ENCODE measurements around the gene JAG1. TPM values are rescaled to one million over a fixed set of nuclear protein-coding genes. Genes with fewer than 3 reads are reported as not detected.

JAG1 gene
- total RNA-seq, 1 donor from 2014 or later = 60.5 TPM

- H3K4me3 ChIP-seq (ENCODE audit: low read length in 3 of 3) = no peak overlapping the region
- H3K36me3 ChIP-seq (ENCODE audit: control insufficient read depth in 3 of 3, insufficient read depth in 3 of 3, low read length in 3 of 3) = peaks cover 55 to 71% (median 56%) of the 10 kb centered on the region in 3 donors
- H3K9me3 ChIP-seq (ENCODE audit: control insufficient read depth in 3 of 3, low read length in 3 of 3) = no peaks in the 10 kb centered on the region
- H3K4me1 ChIP-seq (ENCODE audit: control insufficient read depth in 3 of 3, insufficient read depth in 3 of 3, low read length in 3 of 3) = peaks cover 20 to 30% (median 30%) of the 10 kb centered on the region in 3 donors
- no peaks in the 10 kb centered on the region for H3K27me3 ChIP-seq (ENCODE audit: control insufficient read depth in 3 of 3, insufficient read depth in 3 of 3, low read length in 3 of 3)
- H3K27ac ChIP-seq (ENCODE audit: low read depth, low read length) = no peak overlapping the region
- no peak overlapping the region for H3K9ac ChIP-seq (ENCODE audit: low read depth in 1 of 3, low read length in 3 of 3)
Observed at GRCh38 chr20:10641467-10641866, 32.3 kb downstream of the JAG1 start.

- Histone ChIP-seq H3K9ac (ENCODE audit: low read depth in 1 of 3, low read length in 3 of 3) (no peak overlapping the region), H3K9me3 (ENCODE audit: control insufficient read depth in 3 of 3, low read length in 3 of 3) (no peaks in the 10 kb centered on the region), H3K27me3 (ENCODE audit: control insufficient read depth in 3 of 3, insufficient read depth in 3 of 3, low read length in 3 of 3) (no peaks in the 10 kb centered on the region), H3K27ac (ENCODE audit: low read depth, low read length) (peak overlapping the region; percentile 61), H3K36me3 (ENCODE audit: control insufficient read depth in 3 of 3, insufficient read depth in 3 of 3, low read length in 3 of 3) (peaks cover 50 to 67% (median 51%) of the 10 kb centered on the region in 3 donors), H3K4me1 (ENCODE audit: control insufficient read depth in 3 of 3, insufficient read depth in 3 of 3, low read length in 3 of 3) (peaks cover 23 to 35% (median 34%) of the 10 kb centered on the region in 3 donors), H3K4me3 (ENCODE audit: low read length in 3 of 3) (no peak overlapping the region)
Observed at GRCh38 chr20:10640897-10641296, 32.9 kb downstream of the JAG1 start.

- Histone ChIP-seq H3K4me1 (ENCODE audit: control insufficient read depth in 3 of 3, insufficient read depth in 3 of 3, low read length in 3 of 3) (peaks cover 26 to 35% (median 34%) of the 10 kb centered on the region in 3 donors), H3K36me3 (ENCODE audit: control insufficient read depth in 3 of 3, insufficient read depth in 3 of 3, low read length in 3 of 3) (peaks cover 41 to 59% (median 42%) of the 10 kb centered on the region in 3 donors)
Observed at GRCh38 chr20:10639737-10640556, 33.9 kb downstream of the JAG1 start.

GRCh38 chr20:10639077-10639736, 34.6 kb downstream of the JAG1 start:
- no peak overlapping the region for H3K9ac ChIP-seq (ENCODE audit: low read depth in 1 of 3, low read length in 3 of 3)
- H3K27ac ChIP-seq (ENCODE audit: low read depth, low read length) = peak overlapping the region; percentile 61
- peaks cover 33 to 51% (median 36%) of the 10 kb centered on the region in 3 donors for H3K36me3 ChIP-seq (ENCODE audit: control insufficient read depth in 3 of 3, insufficient read depth in 3 of 3, low read length in 3 of 3)
- peaks cover 30 to 34% (median 34%) of the 10 kb centered on the region in 3 donors for H3K4me1 ChIP-seq (ENCODE audit: control insufficient read depth in 3 of 3, insufficient read depth in 3 of 3, low read length in 3 of 3)
- H3K9me3 ChIP-seq (ENCODE audit: control insufficient read depth in 3 of 3, low read length in 3 of 3) = no peaks in the 10 kb centered on the region
- no peak overlapping the region for H3K4me3 ChIP-seq (ENCODE audit: low read length in 3 of 3)
- no peaks in the 10 kb centered on the region for H3K27me3 ChIP-seq (ENCODE audit: control insufficient read depth in 3 of 3, insufficient read depth in 3 of 3, low read length in 3 of 3)

More at GRCh38 chr20:10639737-10640556, 33.9 kb downstream of the JAG1 start:
- no peak overlapping the region for H3K4me3 ChIP-seq (ENCODE audit: low read length in 3 of 3)
- H3K27ac ChIP-seq (ENCODE audit: low read depth, low read length) = peak overlapping the region; percentile 61
- no peaks in the 10 kb centered on the region for H3K9me3 ChIP-seq (ENCODE audit: control insufficient read depth in 3 of 3, low read length in 3 of 3)
- H3K27me3 ChIP-seq (ENCODE audit: control insufficient read depth in 3 of 3, insufficient read depth in 3 of 3, low read length in 3 of 3) = no peaks in the 10 kb centered on the region
- H3K9ac ChIP-seq (ENCODE audit: low read depth in 1 of 3, low read length in 3 of 3) = no peak overlapping the region

- Histone ChIP-seq H3K27me3 (ENCODE audit: control insufficient read depth in 3 of 3, insufficient read depth in 3 of 3, low read length in 3 of 3) (no peaks in the 10 kb centered on the region), H3K27ac (ENCODE audit: low read depth, low read length) (peak overlapping the region; percentile 69), H3K9ac (ENCODE audit: low read depth in 1 of 3, low read length in 3 of 3) (no peak overlapping the region), H3K4me3 (ENCODE audit: low read length in 3 of 3) (no peak overlapping the region), H3K4me1 (ENCODE audit: control insufficient read depth in 3 of 3, insufficient read depth in 3 of 3, low read length in 3 of 3) (peaks cover 27 to 42% (median 41%) of the 10 kb centered on the region in 3 donors), H3K9me3 (ENCODE audit: control insufficient read depth in 3 of 3, low read length in 3 of 3) (no peaks in the 10 kb centered on the region), H3K36me3 (ENCODE audit: control insufficient read depth in 3 of 3, insufficient read depth in 3 of 3, low read length in 3 of 3) (peaks cover 27 to 36% (median 28%) of the 10 kb centered on the region in 3 donors)
Observed at GRCh38 chr20:10637563-10637962, 36.2 kb downstream of the JAG1 start.

DNA sequence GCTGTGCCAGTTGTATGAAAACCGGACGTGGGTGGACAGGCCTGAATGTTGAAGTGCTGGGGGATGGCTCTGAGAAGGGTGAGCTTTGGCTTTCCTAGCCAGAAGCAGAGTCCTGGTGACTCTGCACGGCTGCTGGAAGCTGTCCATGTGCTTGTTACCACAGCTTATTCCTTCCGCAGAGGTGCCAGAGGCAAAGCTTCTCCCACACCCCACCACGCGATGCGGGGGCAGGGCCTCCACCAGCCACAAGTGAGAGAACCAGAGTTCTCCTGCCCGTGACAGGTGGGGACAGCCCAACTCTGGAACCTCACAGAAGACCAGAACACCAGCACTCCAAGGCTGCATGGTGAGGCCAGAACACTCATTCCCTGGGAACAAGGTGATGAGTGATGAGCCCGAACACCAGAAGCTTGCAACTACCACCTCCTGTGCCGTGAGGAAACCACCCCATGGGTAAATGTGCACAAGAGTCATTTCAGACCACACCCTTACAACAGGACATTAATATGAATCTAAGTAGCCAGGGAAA, 36.7 kb downstream of the JAG1 start:
- peaks cover 22 to 32% (median 24%) of the 10 kb centered on the region in 3 donors for H3K36me3 ChIP-seq (ENCODE audit: control insufficient read depth in 3 of 3, insufficient read depth in 3 of 3, low read length in 3 of 3)
- peak overlapping the region in 1 of 3 donors; percentile 26 for H3K9ac ChIP-seq (ENCODE audit: low read depth in 1 of 3, low read length in 3 of 3)
- peaks cover 27 to 42% (median 41%) of the 10 kb centered on the region in 3 donors for H3K4me1 ChIP-seq (ENCODE audit: control insufficient read depth in 3 of 3, insufficient read depth in 3 of 3, low read length in 3 of 3)
- H3K4me3 ChIP-seq (ENCODE audit: low read length in 3 of 3) = no peak overlapping the region
- H3K9me3 ChIP-seq (ENCODE audit: control insufficient read depth in 3 of 3, low read length in 3 of 3) = no peaks in the 10 kb centered on the region
- H3K27ac ChIP-seq (ENCODE audit: low read depth, low read length) = peak overlapping the region; percentile 69
- H3K27me3 ChIP-seq (ENCODE audit: control insufficient read depth in 3 of 3, insufficient read depth in 3 of 3, low read length in 3 of 3) = no peaks in the 10 kb centered on the region

- H3K9me3 ChIP-seq (ENCODE audit: control insufficient read depth in 3 of 3, low read length in 3 of 3) = no peaks in the 10 kb centered on the region
- peaks cover 15 to 24% (median 16%) of the 10 kb centered on the region in 3 donors for H3K36me3 ChIP-seq (ENCODE audit: control insufficient read depth in 3 of 3, insufficient read depth in 3 of 3, low read length in 3 of 3)
- H3K4me1 ChIP-seq (ENCODE audit: control insufficient read depth in 3 of 3, insufficient read depth in 3 of 3, low read length in 3 of 3) = peaks cover 27 to 41% (median 38%) of the 10 kb centered on the region in 3 donors
- H3K27me3 ChIP-seq (ENCODE audit: control insufficient read depth in 3 of 3, insufficient read depth in 3 of 3, low read length in 3 of 3) = no peaks in the 10 kb centered on the region
- H3K27ac ChIP-seq (ENCODE audit: low read depth, low read length) = peak overlapping the region; percentile 69
- H3K9ac ChIP-seq (ENCODE audit: low read depth in 1 of 3, low read length in 3 of 3) = no peak overlapping the region
- H3K4me3 ChIP-seq (ENCODE audit: low read length in 3 of 3) = peak overlapping the region in 1 of 3 donors; percentile 37
Observed at GRCh38 chr20:10636326-10636818, 37.4 kb downstream of the JAG1 start.

GRCh38 chr20:10635476-10636208, 38.2 kb downstream of the JAG1 start:
- peaks cover 28 to 41% (median 38%) of the 10 kb centered on the region in 3 donors for H3K4me1 ChIP-seq (ENCODE audit: control insufficient read depth in 3 of 3, insufficient read depth in 3 of 3, low read length in 3 of 3)
- H3K27me3 ChIP-seq (ENCODE audit: control insufficient read depth in 3 of 3, insufficient read depth in 3 of 3, low read length in 3 of 3) = no peaks in the 10 kb centered on the region
- peaks cover 10 to 17% (median 11%) of the 10 kb centered on the region in 3 donors for H3K36me3 ChIP-seq (ENCODE audit: control insufficient read depth in 3 of 3, insufficient read depth in 3 of 3, low read length in 3 of 3)
- no peak overlapping the region for H3K4me3 ChIP-seq (ENCODE audit: low read length in 3 of 3)
- H3K9me3 ChIP-seq (ENCODE audit: control insufficient read depth in 3 of 3, low read length in 3 of 3) = no peaks in the 10 kb centered on the region
- H3K9ac ChIP-seq (ENCODE audit: low read depth in 1 of 3, low read length in 3 of 3) = no peak overlapping the region
- H3K27ac ChIP-seq (ENCODE audit: low read depth, low read length) = peak overlapping the region; percentile 69

DNA sequence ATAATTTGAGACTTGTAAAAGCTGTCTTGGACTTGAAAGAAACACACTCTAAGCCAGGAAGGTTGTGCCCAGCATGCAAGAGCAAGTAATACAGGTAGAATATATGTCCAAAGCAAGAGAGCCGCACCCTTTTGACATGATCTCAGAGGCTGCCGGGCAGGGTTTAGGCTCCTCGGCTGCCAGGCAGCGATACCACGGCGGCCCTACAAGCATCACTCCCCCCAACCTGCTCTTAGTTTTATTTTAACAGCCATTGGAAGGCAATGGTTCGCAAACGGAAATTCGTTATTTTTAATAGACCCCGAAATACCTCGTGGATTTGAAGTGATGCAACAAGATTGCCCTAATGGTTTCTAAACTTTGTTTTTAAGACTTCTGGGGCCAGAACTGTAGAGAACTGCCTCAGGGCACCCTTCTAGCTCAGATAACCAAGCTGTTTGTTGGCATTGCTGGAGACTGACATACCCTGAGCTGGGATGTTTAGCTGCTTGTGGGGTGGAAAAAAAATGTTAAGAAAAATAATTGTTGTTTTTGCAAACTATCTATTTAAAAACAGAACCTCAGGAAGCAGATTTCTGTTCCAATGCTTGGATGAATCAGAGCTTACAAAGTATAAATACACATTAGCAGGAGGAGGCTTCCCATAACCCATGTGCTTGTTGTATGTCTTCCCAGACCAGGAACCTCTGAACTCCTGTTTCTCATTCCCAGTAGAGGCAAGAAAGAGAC, 39.0 kb downstream of the JAG1 start:
- Histone ChIP-seq H3K9me3 (ENCODE audit: control insufficient read depth in 3 of 3, low read length in 3 of 3) (no peaks in the 10 kb centered on the region), H3K9ac (ENCODE audit: low read depth in 1 of 3, low read length in 3 of 3) (no peak overlapping the region), H3K4me1 (ENCODE audit: control insufficient read depth in 3 of 3, insufficient read depth in 3 of 3, low read length in 3 of 3) (peaks cover 26 to 44% (median 38%) of the 10 kb centered on the region in 3 donors), H3K27ac (ENCODE audit: low read depth, low read length) (peak overlapping the region; percentile 69), H3K36me3 (ENCODE audit: control insufficient read depth in 3 of 3, insufficient read depth in 3 of 3, low read length in 3 of 3) (peaks cover 5 to 10% (median 6%) of the 10 kb centered on the region in 3 donors), H3K27me3 (ENCODE audit: control insufficient read depth in 3 of 3, insufficient read depth in 3 of 3, low read length in 3 of 3) (no peaks in the 10 kb centered on the region), H3K4me3 (ENCODE audit: low read length in 3 of 3) (no peak overlapping the region)

All from skeletal muscle tissue (tissue), 4 donors.